Nephron progenitor cell (in vitro differentiated cells): ENCODE data around the gene ZBTB7B.
"Not testable (repeated sequence)": the region's sequence is repeated elsewhere in the genome, so short reads cannot be mapped to it uniquely, and the experiment has no call there.

ENCODE experiments used
- DNase-seq: peaks from one replicate; pipeline ENCODE4 v3.0.0; 2021
- H3K27ac Mint-ChIP-seq: 2 replicates; pipeline ENCODE4 v1.8.0; 2021; ENCODE audit warnings: mild to moderate bottlenecking, moderate library complexity, mixed read lengths
- H3K27me3 Mint-ChIP-seq: 2 replicates; pipeline ENCODE4 v1.8.0; 2021; ENCODE audit warnings: mild to moderate bottlenecking, low read depth, mixed read lengths; ENCODE audit not compliant: poor library complexity
- H3K36me3 Mint-ChIP-seq: 2 replicates; pipeline ENCODE4 v1.8.0; 2021; ENCODE audit warnings: low read depth, mixed read lengths
- H3K4me1 Mint-ChIP-seq: 2 replicates; pipeline ENCODE4 v1.8.0; 2021; ENCODE audit warnings: mixed read lengths
- H3K4me3 Mint-ChIP-seq: 2 replicates; pipeline ENCODE4 v1.8.0; 2021; ENCODE audit warnings: mild to moderate bottlenecking, moderate library complexity, mixed read lengths
- H3K9me3 Mint-ChIP-seq: 2 replicates; pipeline ENCODE4 v1.8.0; 2021; ENCODE audit warnings: mild to moderate bottlenecking, moderate library complexity, mixed read lengths
- CTCF ChIP-seq: fragments of 200-600 bp; sonication (generic); IDR thresholded peaks from 2 replicates; pipeline ENCODE4 v1.5.0; 2021; ENCODE audit warnings: antibody characterized with exemption

Gene ZBTB7B

GRCh38 chr1:154974102-154974807 is 28.3 kb upstream of the ZBTB7B start, which contains the start of gene CKS1B:
Gene CKS1B, plus strand, starts transcription at chr1:154974681. Its CDS starts 65 bp downstream, at chr1:154974746.
- no peak within 1 kb of the TSS for H3K27ac Mint-ChIP-seq
- H3K4me3 Mint-ChIP-seq: no peak within 1 kb of the TSS
- peaks cover 31% of the 10 kb centered on the region for H3K4me1 Mint-ChIP-seq
- H3K36me3 Mint-ChIP-seq: peaks cover 12% of the 10 kb centered on the region
- H3K27me3 Mint-ChIP-seq: no peaks in the 10 kb centered on the region
- no peak for TF ChIP-seq CTCF
- peak; percentile 94 for DNase-seq
- H3K9me3 Mint-ChIP-seq: no peaks in the 10 kb centered on the region

GRCh38 chr1:154974808-154975408 is 27.7 kb upstream of the ZBTB7B start:
- peak; percentile 96 for DNase-seq
- H3K9me3 Mint-ChIP-seq: no peaks in the 10 kb centered on the region
- H3K4me1 Mint-ChIP-seq: peaks cover 26% of the 10 kb centered on the region
- H3K36me3 Mint-ChIP-seq: peaks cover 17% of the 10 kb centered on the region
- no peak overlapping the region for H3K4me3 Mint-ChIP-seq
- no peak for TF ChIP-seq CTCF
- H3K27me3 Mint-ChIP-seq: no peaks in the 10 kb centered on the region
- H3K27ac Mint-ChIP-seq: no peak overlapping the region

GRCh38 chr1:154975409-154976059 is 27.1 kb upstream of the ZBTB7B start:
- Mint-ChIP-seq H3K4me1 (peaks cover 25% of the 10 kb centered on the region), H3K27me3 (no peaks in the 10 kb centered on the region), H3K4me3 (no peak overlapping the region), H3K9me3 (no peaks in the 10 kb centered on the region), H3K27ac (no peak overlapping the region), H3K36me3 (peaks cover 22% of the 10 kb centered on the region)
- no peak for TF ChIP-seq CTCF
- peak; percentile 66 for DNase-seq

- not testable (repeated sequence) for H3K9me3 Mint-ChIP-seq, H3K27me3 Mint-ChIP-seq, DNase-seq, H3K4me1 Mint-ChIP-seq
- peaks cover 33% of the 10 kb centered on the region for H3K36me3 Mint-ChIP-seq
- peak overlapping the region; percentile 29 for H3K4me3 Mint-ChIP-seq
- H3K27ac Mint-ChIP-seq: peak overlapping the region; percentile 83
Observed at GRCh38 chr1:154977762-154978161, 24.8 kb upstream of the ZBTB7B start.

- no peak for TF ChIP-seq CTCF
- Mint-ChIP-seq H3K4me1 (no peaks in the 10 kb centered on the region), H3K27me3 (no peaks in the 10 kb centered on the region), H3K36me3 (peaks cover 33% of the 10 kb centered on the region), H3K27ac (no peak overlapping the region), H3K9me3 (no peaks in the 10 kb centered on the region), H3K4me3 (no peak overlapping the region)
- DNase-seq: no peak
Observed at GRCh38 chr1:154978360-154978759, 24.2 kb upstream of the ZBTB7B start.

- H3K4me1 Mint-ChIP-seq: peaks cover 10% of the 10 kb centered on the region
- DNase-seq: no peak
- H3K27ac Mint-ChIP-seq: no peak overlapping the region
- H3K36me3 Mint-ChIP-seq: peaks cover 42% of the 10 kb centered on the region
- no peaks in the 10 kb centered on the region for H3K9me3 Mint-ChIP-seq
- H3K4me3 Mint-ChIP-seq: no peak overlapping the region
- TF ChIP-seq CTCF: no peak
- H3K27me3 Mint-ChIP-seq: no peaks in the 10 kb centered on the region
Observed at GRCh38 chr1:154982341-154982740, 20.3 kb upstream of the ZBTB7B start.
